Measurements from ENCODE around the gene TMEM44. TPM values are rescaled to one million over a fixed set of nuclear protein-coding genes. Genes with fewer than 3 reads are reported as not detected.

The TMEM44 gene
- total RNA-seq, 1 experiment from 2014 or later, result 13.7 TPM

GRCh38 chr3:194572143-194572789 is 61.0 kb downstream of the TMEM44 start:
- Mint-ChIP-seq H3K36me3 (no peaks in the 10 kb centered on the region), H3K9me3 (no peaks in the 10 kb centered on the region), H3K27me3 (ENCODE audit: low read depth) (no peaks in the 10 kb centered on the region), H3K4me1 (0 out of 2 replicates have a peak, but pooled peaks cover 2% of the 10 kb centered on the region), H3K27ac (no peak overlapping the region), H3K4me3 (no peak overlapping the region)
- ChIA-PET POLR2A (no interaction called here), CTCF (interaction anchor here (1.0 to 2.1 kb wide), 4 partner anchors 22 to 238 kb away, joined by 3 to 8 read pairs (median 3); no protein-coding TSS in a partner anchor)
- DNase-seq (ENCODE audit: low spot score) (no peak), ATAC-seq (no peak)
- TF ChIP-seq AR (CRISPR knock-in tag; IDR thresholded peaks at IDR 0.05), result no peak
- TF ChIP-seq ATF3 (CRISPR knock-in tag; conservative IDR thresholded peaks at IDR 0.05), result no peak
- no peak for TF ChIP-seq SOX15 (CRISPR knock-in tag; IDR thresholded peaks at IDR 0.05)
- no peak for TF ChIP-seq CREM (CRISPR knock-in tag; IDR thresholded peaks at IDR 0.05)
- TF ChIP-seq CTCF (IDR thresholded peaks at IDR 0.05), result no peak
- no peak for TF ChIP-seq ZNF263 (CRISPR knock-in tag; IDR thresholded peaks at IDR 0.05; ENCODE audit: low read depth)
- TF ChIP-seq TEAD4 (CRISPR knock-in tag; IDR thresholded peaks at IDR 0.05), result no peak
- TF ChIP-seq STAT6 (CRISPR knock-in tag; conservative IDR thresholded peaks at IDR 0.05; ENCODE audit: low read depth), result no peak
- TF ChIP-seq MLX (CRISPR knock-in tag; IDR thresholded peaks at IDR 0.05), result no peak
- TF ChIP-seq ZNF423 (CRISPR knock-in tag; IDR thresholded peaks at IDR 0.05), result no peak
- TF ChIP-seq ATF6 (CRISPR knock-in tag; IDR thresholded peaks at IDR 0.05), result no peak
- TF ChIP-seq NR2C2 (CRISPR knock-in tag; IDR thresholded peaks at IDR 0.05), result no peak
- TF ChIP-seq ZNF512 (CRISPR knock-in tag; IDR thresholded peaks at IDR 0.05; ENCODE audit: borderline replicate concordance), result no peak
- no peak for TF ChIP-seq OVOL2 (CRISPR knock-in tag; IDR thresholded peaks at IDR 0.05; ENCODE audit: borderline replicate concordance)
- TF ChIP-seq E2F1 (CRISPR knock-in tag; IDR thresholded peaks at IDR 0.05), result no peak
- TF ChIP-seq ZNF232 (CRISPR knock-in tag; IDR thresholded peaks at IDR 0.05), result no peak
- no peak for TF ChIP-seq PRRX2 (CRISPR knock-in tag; IDR thresholded peaks at IDR 0.05)
- TF ChIP-seq RELA (CRISPR knock-in tag; IDR thresholded peaks at IDR 0.05; ENCODE audit: borderline replicate concordance), result no peak
- no peak for TF ChIP-seq MXD4 (CRISPR knock-in tag; IDR thresholded peaks at IDR 0.05; ENCODE audit: borderline replicate concordance)

Data from WTC11 (cell line).